PC-3 (cell line): ENCODE measurements around the gene SINHCAF.

ENCODE experiments used
- EZH2 ChIP-seq: fragments of 300-600 bp; sonication (generic); IDR thresholded peaks from one replicate; pipeline ENCODE4 v1.6.1; 2017; ENCODE audit warnings: antibody characterized with exemption, mild to moderate bottlenecking, low read length; ENCODE audit not compliant: unreplicated experiment
- TF ChIP-seq, protein P1 (sequence below): fragments of 300-600 bp; sonication (generic); conservative IDR thresholded peaks from 2 replicates; pipeline ENCODE4 v1.5.1; 2017; ENCODE audit warnings: antibody characterized with exemption, low read depth, mild to moderate bottlenecking, low read length

DNA sequence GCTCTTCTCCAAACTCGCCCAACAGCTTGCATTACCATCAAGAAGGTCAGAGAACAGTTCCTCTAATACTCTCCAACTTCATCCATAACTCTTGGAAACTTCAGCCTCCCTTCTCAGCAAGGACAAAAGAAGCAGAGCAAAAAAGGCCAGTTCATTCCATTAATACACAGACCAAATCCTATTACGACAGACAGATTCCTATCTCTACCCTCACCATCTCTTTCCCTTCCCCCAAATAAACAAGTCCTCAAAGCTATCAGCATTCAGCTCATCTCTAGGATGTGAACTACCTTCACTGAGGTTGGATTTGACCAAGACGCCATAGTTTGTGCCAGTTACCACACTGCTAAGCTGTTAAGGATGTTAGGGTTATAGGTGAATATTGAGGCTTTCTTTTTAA lies 25.2 kb downstream of the SINHCAF start:
- TF ChIP-seq, protein P1, sequence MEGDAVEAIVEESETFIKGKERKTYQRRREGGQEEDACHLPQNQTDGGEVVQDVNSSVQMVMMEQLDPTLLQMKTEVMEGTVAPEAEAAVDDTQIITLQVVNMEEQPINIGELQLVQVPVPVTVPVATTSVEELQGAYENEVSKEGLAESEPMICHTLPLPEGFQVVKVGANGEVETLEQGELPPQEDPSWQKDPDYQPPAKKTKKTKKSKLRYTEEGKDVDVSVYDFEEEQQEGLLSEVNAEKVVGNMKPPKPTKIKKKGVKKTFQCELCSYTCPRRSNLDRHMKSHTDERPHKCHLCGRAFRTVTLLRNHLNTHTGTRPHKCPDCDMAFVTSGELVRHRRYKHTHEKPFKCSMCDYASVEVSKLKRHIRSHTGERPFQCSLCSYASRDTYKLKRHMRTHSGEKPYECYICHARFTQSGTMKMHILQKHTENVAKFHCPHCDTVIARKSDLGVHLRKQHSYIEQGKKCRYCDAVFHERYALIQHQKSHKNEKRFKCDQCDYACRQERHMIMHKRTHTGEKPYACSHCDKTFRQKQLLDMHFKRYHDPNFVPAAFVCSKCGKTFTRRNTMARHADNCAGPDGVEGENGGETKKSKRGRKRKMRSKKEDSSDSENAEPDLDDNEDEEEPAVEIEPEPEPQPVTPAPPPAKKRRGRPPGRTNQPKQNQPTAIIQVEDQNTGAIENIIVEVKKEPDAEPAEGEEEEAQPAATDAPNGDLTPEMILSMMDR: no peak
- no peak for TF ChIP-seq EZH2
